BLaER1 treated with 17β-estradiol and CSF1 and Interleukin-3, amounts not matched to agents 10 nM and 100 nM (cell line): Measurements from ENCODE around the gene LHX5.
"Not testable (repeated sequence)": the region's sequence is repeated elsewhere in the genome, so short reads cannot be mapped to it uniquely, and the experiment has no call there.

ENCODE experiments used
- H3K27ac ChIP-seq, 11 experiments: shearing (Covaris generic); formaldehyde crosslinking; 2 replicates each; pipeline ENCODE4 v1.8.1; 2022
- H3K27me3 ChIP-seq, 11 experiments: shearing (Covaris generic); formaldehyde crosslinking; 2 replicates each; pipeline ENCODE4 v1.8.1; 2022
- H3K36me3 ChIP-seq, 11 experiments: shearing (Covaris generic); formaldehyde crosslinking; 2 replicates each; pipeline ENCODE4 v1.8.1; 2022
- H3K4me1 ChIP-seq, 10 experiments: shearing (Covaris generic); formaldehyde crosslinking; 2 replicates each; pipeline ENCODE4 v1.8.1; 2022
- H3K4me2 ChIP-seq, 11 experiments: shearing (Covaris generic); formaldehyde crosslinking; 2 replicates each; pipeline ENCODE4 v1.8.1; 2022
- H3K4me3 ChIP-seq, 10 experiments: shearing (Covaris generic); formaldehyde crosslinking; 2 replicates each; pipeline ENCODE4 v1.8.1; 2022
- H3K9ac ChIP-seq, 11 experiments: shearing (Covaris generic); formaldehyde crosslinking; 2 replicates each; pipeline ENCODE4 v1.8.1; 2022
- H3K9me3 ChIP-seq, 11 experiments: shearing (Covaris generic); formaldehyde crosslinking; replicated peaks in 1 of 11; 2 replicates each; pipeline ENCODE4 v1.8.1; 2022
- H4K20me1 ChIP-seq, 11 experiments: shearing (Covaris generic); formaldehyde crosslinking; 2 replicates each; pipeline ENCODE4 v1.8.1; 2022
- Cebpa-rat ChIP-seq, 11 experiments: shearing (Covaris generic); IDR thresholded peaks; 2 replicates each; pipeline ENCODE4 v1.8.1; 2022

LHX5 gene

DNA sequence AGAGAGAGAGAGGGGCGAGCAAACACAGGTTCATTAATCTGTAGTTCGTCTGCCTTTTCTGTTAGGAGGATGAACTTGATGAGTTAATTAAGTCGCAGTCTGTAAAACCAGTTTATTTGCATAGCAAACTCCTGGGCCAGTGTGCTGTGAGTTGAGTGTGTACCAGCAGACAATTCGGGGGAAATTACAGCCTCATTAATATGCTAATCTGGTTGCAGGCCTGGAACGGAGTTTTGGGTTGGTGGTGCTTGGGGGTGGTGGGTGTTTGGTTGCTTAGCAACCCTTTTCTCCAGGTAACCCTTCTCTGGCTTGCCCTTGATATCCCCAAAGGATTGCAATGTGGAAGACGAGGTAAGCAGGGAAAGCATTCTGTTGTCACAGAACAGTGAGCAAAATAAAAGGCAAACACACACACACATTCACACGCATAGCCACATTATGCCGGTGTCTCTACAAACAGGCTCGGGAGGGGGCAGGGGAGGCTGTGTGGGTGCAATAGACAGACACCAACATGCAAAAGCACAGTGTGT, 29.2 kb upstream of the LHX5 start:
- Histone ChIP-seq H3K36me3 (no peaks in the 10 kb centered on the region), H4K20me1 (no peaks in the 10 kb centered on the region), H3K4me3 (no peak overlapping the region), H3K4me2 (no peak overlapping the region), H3K27me3 (no peaks in the 10 kb centered on the region), H3K27ac (no peak overlapping the region), H3K4me1 (no peaks in the 10 kb centered on the region), H3K9ac (no peak overlapping the region), H3K9me3 (peaks cover 0 to 10% (median 5%) of the 10 kb centered on the region in 11 experiments; a peak in 10 of 22 replicates)
- TF ChIP-seq Cebpa-rat (IDR thresholded peaks at IDR 0.05): no peak

DNA sequence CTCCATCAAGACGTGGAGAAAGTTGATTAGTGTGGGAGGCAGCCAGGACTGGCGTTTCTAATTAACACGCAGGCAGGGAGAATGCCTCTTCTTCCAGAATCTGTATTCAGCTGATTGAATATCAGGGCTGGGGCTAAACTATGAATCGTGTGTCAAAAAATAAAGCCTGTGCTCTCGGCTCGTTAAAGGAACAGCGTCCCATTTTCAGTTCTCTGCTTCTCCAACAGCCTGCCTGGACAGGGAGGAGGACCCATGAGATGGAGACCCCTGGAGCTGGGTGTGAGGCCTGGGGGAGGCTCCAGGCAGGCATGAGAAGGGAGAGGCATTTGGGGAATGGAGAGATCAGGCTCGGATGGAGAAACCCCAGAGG, 28.6 kb upstream of the LHX5 start:
- H3K27ac ChIP-seq: no peak overlapping the region
- H3K4me2 ChIP-seq: no peak overlapping the region
- no peaks in the 10 kb centered on the region for H3K36me3 ChIP-seq
- no peak overlapping the region for H3K4me3 ChIP-seq
- no peak for TF ChIP-seq Cebpa-rat (IDR thresholded peaks at IDR 0.05)
- no peak overlapping the region for H3K9ac ChIP-seq
- no peaks in the 10 kb centered on the region for H3K27me3 ChIP-seq
- H3K4me1 ChIP-seq: no peaks in the 10 kb centered on the region
- H4K20me1 ChIP-seq: no peaks in the 10 kb centered on the region
- peaks cover 0 to 10% (median 5%) of the 10 kb centered on the region in 11 experiments; a peak in 10 of 22 replicates for H3K9me3 ChIP-seq

DNA sequence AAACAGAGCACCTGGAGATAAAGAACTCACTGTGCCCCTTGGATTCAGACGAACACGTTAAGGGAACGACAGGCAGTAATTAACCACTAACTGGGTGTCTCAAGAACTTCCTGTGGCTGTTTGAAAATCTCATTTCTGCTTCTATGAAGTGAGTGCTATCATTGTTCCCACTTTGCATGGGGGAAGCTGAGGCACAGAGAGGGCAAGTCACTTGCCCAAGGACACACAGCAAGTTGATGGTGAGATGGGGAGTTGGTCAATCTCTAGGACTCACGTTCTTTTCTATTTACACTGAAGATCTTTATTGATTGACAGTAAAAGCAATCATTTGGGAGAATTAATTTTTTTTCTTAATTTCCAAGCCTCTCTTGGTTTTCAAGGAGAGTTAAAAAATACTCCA, 26.8 kb upstream of the LHX5 start:
- Histone ChIP-seq H3K27ac (no peak overlapping the region), H3K4me1 (no peaks in the 10 kb centered on the region), H3K27me3 (no peaks in the 10 kb centered on the region), H3K36me3 (no peaks in the 10 kb centered on the region), H4K20me1 (no peaks in the 10 kb centered on the region), H3K4me2 (no peak overlapping the region), H3K4me3 (no peak overlapping the region), H3K9ac (no peak overlapping the region), H3K9me3 (peaks cover 0 to 7% (median 1%) of the 10 kb centered on the region in 11 experiments; a peak in 6 of 22 replicates)
- no peak for TF ChIP-seq Cebpa-rat (IDR thresholded peaks at IDR 0.05)

DNA sequence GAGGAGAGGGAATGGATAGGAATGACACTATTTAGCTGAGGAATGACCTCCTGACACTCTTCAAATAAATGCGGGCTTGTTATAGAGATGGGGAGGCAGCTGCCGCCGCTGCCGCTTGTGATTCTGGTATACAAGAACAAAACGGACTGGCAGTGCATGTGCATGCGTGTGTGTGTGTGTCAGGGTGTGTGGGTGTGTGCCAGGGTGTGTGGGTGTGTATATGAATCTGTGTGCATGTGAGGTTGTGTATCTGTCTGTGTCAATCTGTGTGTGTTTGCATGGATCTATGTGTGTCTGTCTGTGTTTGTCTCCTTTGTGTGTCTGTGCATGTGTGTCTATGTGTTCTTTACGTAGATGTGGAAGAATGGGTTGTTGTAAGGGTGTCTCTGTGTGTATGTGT, 26.0 kb upstream of the LHX5 start:
- Histone ChIP-seq H3K9me3 (peaks cover 4 to 12% (median 9%) of the 10 kb centered on the region in 11 experiments; a peak in 18 of 22 replicates), H3K4me3 (no peak overlapping the region), H3K9ac (no peak overlapping the region), H3K27ac (no peak overlapping the region), H3K36me3 (no peaks in the 10 kb centered on the region), H4K20me1 (no peaks in the 10 kb centered on the region), H3K4me2 (no peak overlapping the region), H3K4me1 (no peaks in the 10 kb centered on the region), H3K27me3 (no peaks in the 10 kb centered on the region)
- no peak for TF ChIP-seq Cebpa-rat (IDR thresholded peaks at IDR 0.05)

DNA sequence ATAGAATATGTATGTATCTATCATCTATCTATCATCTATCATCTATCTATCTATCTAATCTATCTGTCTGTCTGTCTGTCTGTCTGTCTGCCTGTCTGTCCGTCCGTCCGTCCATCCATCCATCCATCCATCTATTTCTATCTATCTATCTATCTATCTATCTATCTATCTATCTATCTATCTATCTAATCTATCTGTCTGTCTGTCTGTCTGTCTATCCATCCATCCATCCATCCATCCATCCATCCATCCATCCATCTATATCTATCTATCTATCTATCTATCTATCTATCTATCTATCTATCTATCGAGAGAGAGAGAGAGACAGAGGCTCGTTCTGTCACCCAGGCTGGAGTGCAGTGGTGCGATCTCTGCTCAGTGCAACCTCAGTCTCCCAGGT, 24.3 kb upstream of the LHX5 start:
- not testable (repeated sequence) for H3K4me3 ChIP-seq, H3K9ac ChIP-seq, H3K4me2 ChIP-seq, H4K20me1 ChIP-seq, H3K27ac ChIP-seq, H3K27me3 ChIP-seq, H3K36me3 ChIP-seq, H3K4me1 ChIP-seq
- peaks cover 18 to 30% (median 26%) of the 10 kb centered on the region in 11 experiments for H3K9me3 ChIP-seq

DNA sequence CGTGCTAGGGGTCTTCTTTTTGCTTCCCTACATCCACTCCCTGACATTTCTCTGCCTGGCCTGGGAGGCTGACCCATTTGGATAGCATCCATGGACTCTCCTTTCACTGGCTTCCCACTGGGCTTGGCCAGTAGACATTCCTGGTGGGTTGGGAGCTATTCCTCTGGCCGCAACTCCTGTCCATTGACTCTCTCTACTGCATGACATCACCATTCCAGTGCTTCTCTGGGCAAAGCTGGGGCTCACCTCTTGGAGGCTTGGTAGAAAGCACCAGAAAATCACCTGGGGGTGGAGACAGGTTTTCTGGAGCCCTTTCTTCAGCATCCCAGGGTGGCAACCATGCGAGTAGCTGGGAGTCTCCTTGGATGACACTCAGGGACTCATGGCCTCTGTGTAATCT, 16.7 kb upstream of the LHX5 start:
- no peaks in the 10 kb centered on the region for H3K36me3 ChIP-seq
- no peak overlapping the region for H3K9ac ChIP-seq
- no peak overlapping the region for H3K27ac ChIP-seq
- no peaks in the 10 kb centered on the region; a peak in 1 of 22 replicates for H4K20me1 ChIP-seq
- peaks cover 18 to 37% (median 27%) of the 10 kb centered on the region in 11 experiments for H3K9me3 ChIP-seq
- H3K27me3 ChIP-seq: peaks cover 0 to 14% (median 0%) of the 10 kb centered on the region in 11 experiments; a peak in 5 of 22 replicates
- H3K4me3 ChIP-seq: no peak overlapping the region
- peaks cover 0 to 11% (median 10%) of the 10 kb centered on the region in 10 experiments; a peak in 15 of 20 replicates for H3K4me1 ChIP-seq
- no peak overlapping the region for H3K4me2 ChIP-seq
- no peak for TF ChIP-seq Cebpa-rat (IDR thresholded peaks at IDR 0.05)

DNA sequence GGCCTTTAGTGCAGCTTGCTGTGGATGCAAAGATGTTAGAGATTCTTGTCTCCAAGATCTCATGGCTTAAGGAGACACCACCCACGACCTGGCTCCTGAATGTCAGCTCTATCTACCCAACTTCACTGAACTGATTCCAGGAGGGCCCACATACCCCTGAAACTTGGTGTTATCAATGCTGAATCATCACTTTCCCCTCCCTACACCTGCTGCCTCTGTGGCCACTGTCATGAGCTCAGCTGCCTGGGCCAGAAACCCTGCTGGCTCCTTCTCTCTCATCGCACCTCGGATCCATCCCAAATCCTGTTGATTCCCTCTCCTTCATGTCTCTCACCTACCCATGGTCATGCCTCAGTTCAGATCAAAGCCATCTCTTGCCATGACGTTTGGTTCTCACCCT, 15.1 kb upstream of the LHX5 start:
- Histone ChIP-seq H3K27ac (no peak overlapping the region), H3K4me1 (peaks cover 0 to 11% (median 10%) of the 10 kb centered on the region in 10 experiments; a peak in 15 of 20 replicates), H3K9ac (no peak overlapping the region), H4K20me1 (no peaks in the 10 kb centered on the region; a peak in 1 of 22 replicates), H3K9me3 (peaks cover 4 to 21% (median 11%) of the 10 kb centered on the region in 11 experiments), H3K36me3 (no peaks in the 10 kb centered on the region), H3K4me2 (no peak overlapping the region), H3K27me3 (peaks cover 0 to 26% (median 10%) of the 10 kb centered on the region in 11 experiments; a peak in 12 of 22 replicates), H3K4me3 (no peak overlapping the region)
- no peak for TF ChIP-seq Cebpa-rat (IDR thresholded peaks at IDR 0.05)

DNA sequence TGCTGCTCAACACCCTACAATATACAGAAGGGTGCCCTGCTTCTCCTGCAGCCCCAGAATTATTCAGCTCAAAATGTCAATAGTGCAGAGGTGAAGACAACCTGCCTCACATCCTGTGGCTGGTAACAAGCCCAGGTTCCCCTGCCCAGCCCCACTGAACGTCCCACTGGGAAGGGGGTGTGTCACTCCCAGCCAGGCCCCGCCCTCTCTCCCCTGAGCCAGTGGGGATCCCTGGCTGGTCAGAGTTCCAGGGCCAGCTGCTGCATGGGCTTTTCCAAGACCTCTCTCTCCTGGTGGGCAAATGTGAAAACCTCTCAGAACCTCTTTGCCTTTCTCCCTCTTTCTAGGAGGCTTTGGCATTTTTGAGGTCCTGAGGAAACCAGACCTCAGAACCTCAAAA, 13.7 kb upstream of the LHX5 start:
- H3K36me3 ChIP-seq: no peaks in the 10 kb centered on the region
- no peak overlapping the region for H3K4me3 ChIP-seq
- H3K27ac ChIP-seq: no peak overlapping the region
- H3K4me2 ChIP-seq: peak overlapping the region in 9 of 11 experiments; percentile 9 to 63 (median 47); a peak in 15 of 22 replicates
- H4K20me1 ChIP-seq: no peaks in the 10 kb centered on the region; a peak in 1 of 22 replicates
- TF ChIP-seq Cebpa-rat (IDR thresholded peaks at IDR 0.05): no peak
- no peak overlapping the region for H3K9ac ChIP-seq
- peaks cover 0 to 8% (median 0%) of the 10 kb centered on the region in 11 experiments; a peak in 3 of 22 replicates for H3K9me3 ChIP-seq
- H3K27me3 ChIP-seq: peaks cover 9 to 38% (median 23%) of the 10 kb centered on the region in 11 experiments
- peaks cover 0 to 11% (median 10%) of the 10 kb centered on the region in 10 experiments; a peak in 15 of 20 replicates for H3K4me1 ChIP-seq

DNA sequence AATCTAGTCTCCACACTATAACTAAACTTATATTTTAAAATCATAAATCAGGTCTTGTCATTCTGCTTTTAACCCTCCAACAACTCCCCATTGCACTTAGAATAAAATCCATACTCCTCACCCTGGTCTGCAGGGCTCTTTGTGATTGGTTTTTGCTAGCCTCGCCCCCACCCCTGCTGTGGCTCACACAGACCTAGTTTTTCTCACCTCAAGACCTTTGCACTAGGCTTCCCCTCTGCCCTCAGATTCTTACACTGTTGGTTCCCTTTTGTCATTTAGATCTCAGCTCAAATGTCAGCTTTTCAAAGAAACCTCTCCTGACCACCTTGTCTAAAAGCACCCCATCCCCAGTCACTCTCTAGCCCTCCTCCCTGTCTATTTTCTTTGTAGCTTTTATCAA, 10.7 kb upstream of the LHX5 start:
- H3K27me3 ChIP-seq: peaks cover 38 to 68% (median 53%) of the 10 kb centered on the region in 11 experiments
- no peak for TF ChIP-seq Cebpa-rat (IDR thresholded peaks at IDR 0.05)

More for the DNA sequence above, 10.7 kb upstream of the LHX5 start:
- no peak overlapping the region for H3K4me3 ChIP-seq
- no peak overlapping the region for H3K27ac ChIP-seq
- H3K4me2 ChIP-seq: no peak overlapping the region
- peaks cover 28 to 30% (median 29%) of the 10 kb centered on the region in 11 experiments for H3K9me3 ChIP-seq
- no peaks in the 10 kb centered on the region; a peak in 3 of 22 replicates for H4K20me1 ChIP-seq
- H3K4me1 ChIP-seq: peaks cover 0 to 11% (median 10%) of the 10 kb centered on the region in 10 experiments; a peak in 15 of 20 replicates
- H3K36me3 ChIP-seq: no peaks in the 10 kb centered on the region
- no peak overlapping the region for H3K9ac ChIP-seq
